KMS-11 (cell line): ENCODE results near the gene DNAH10.

Experiments
- H2AFZ ChIP-seq: fragments of 200-600 bp; sonication (generic); 2 replicates; pipeline ENCODE4 v1.6.1; 2016; ENCODE audit warnings: antibody characterized with exemption, mixed run types, low read depth
- H3K27ac ChIP-seq: fragments of 200-600 bp; sonication (generic); 2 replicates; pipeline ENCODE4 v1.6.1; 2016; ENCODE audit warnings: mild to moderate bottlenecking, mixed run types
- H3K27me3 ChIP-seq: fragments of 200-600 bp; sonication (generic); 2 replicates; pipeline ENCODE4 v1.6.1; 2017; ENCODE audit warnings: mild to moderate bottlenecking, low read depth, mixed run types, moderate library complexity; ENCODE audit not compliant: insufficient read depth
- H3K36me3 ChIP-seq: fragments of 200-600 bp; sonication (generic); 2 replicates; pipeline ENCODE4 v1.6.1; 2017; ENCODE audit warnings: mild to moderate bottlenecking, mixed run types; ENCODE audit not compliant: insufficient read depth
- H3K4me1 ChIP-seq: fragments of 200-600 bp; sonication (generic); 2 replicates; pipeline ENCODE4 v1.6.1; 2016; ENCODE audit warnings: mild to moderate bottlenecking, low read depth, mixed run types; ENCODE audit not compliant: poor library complexity, severe bottlenecking
- H3K4me2 ChIP-seq: fragments of 200-600 bp; sonication (generic); 2 replicates; pipeline ENCODE4 v1.7.0; 2016; ENCODE audit warnings: mild to moderate bottlenecking, mixed run types
- H3K4me3 ChIP-seq: fragments of 200-600 bp; sonication (generic); IDR thresholded peaks from 2 replicates; pipeline ENCODE4 v1.6.1; 2017; ENCODE audit warnings: low read depth, low read length, mixed read lengths; ENCODE audit not compliant: insufficient read depth
- H3K79me2 ChIP-seq: fragments of 200-600 bp; sonication (generic); 2 replicates; pipeline ENCODE4 v1.6.1; 2016; ENCODE audit warnings: low read depth, mixed run types; ENCODE audit not compliant: insufficient read depth
- H3K9ac ChIP-seq: fragments of 200-600 bp; sonication (generic); 2 replicates; pipeline ENCODE4 v1.6.1; 2016; ENCODE audit warnings: mild to moderate bottlenecking, mixed run types
- H4K20me1 ChIP-seq: fragments of 200-600 bp; sonication (generic); 2 replicates; pipeline ENCODE4 v1.6.1; 2016; ENCODE audit warnings: mild to moderate bottlenecking, mixed run types; ENCODE audit not compliant: insufficient read depth
- CTCF ChIP-seq: fragments of 200-600 bp; sonication (generic); conservative IDR thresholded peaks from 2 replicates; pipeline ENCODE4 v1.6.1; 2017; ENCODE audit warnings: low read depth, mild to moderate bottlenecking, antibody characterized with exemption, low read length, moderate library complexity, mixed read lengths

The DNAH10 gene

GRCh38 chr12:123939716-123940626 is 177.9 kb downstream of the DNAH10 start:
- H3K79me2 ChIP-seq: no peaks in the 10 kb centered on the region
- H3K9ac ChIP-seq: no peak overlapping the region
- no peaks in the 10 kb centered on the region for H4K20me1 ChIP-seq
- H3K36me3 ChIP-seq: no peaks in the 10 kb centered on the region
- H3K4me1 ChIP-seq: peaks cover 7% of the 10 kb centered on the region
- no peak overlapping the region for H3K4me3 ChIP-seq
- no peak overlapping the region for H3K4me2 ChIP-seq
- H3K27ac ChIP-seq: no peak overlapping the region
- TF ChIP-seq CTCF: no peak
- no peak overlapping the region for H2AFZ ChIP-seq
- H3K27me3 ChIP-seq: no peaks in the 10 kb centered on the region

- no peaks in the 10 kb centered on the region for H3K79me2 ChIP-seq
- no peaks in the 10 kb centered on the region for H4K20me1 ChIP-seq
- H3K4me1 ChIP-seq: peaks cover 7% of the 10 kb centered on the region
- H3K4me2 ChIP-seq: no peak overlapping the region
- no peak overlapping the region for H3K27ac ChIP-seq
- H3K36me3 ChIP-seq: no peaks in the 10 kb centered on the region
- H2AFZ ChIP-seq: no peak overlapping the region
- TF ChIP-seq CTCF: no peak
- H3K9ac ChIP-seq: no peak overlapping the region
- no peaks in the 10 kb centered on the region for H3K27me3 ChIP-seq
- no peak overlapping the region for H3K4me3 ChIP-seq
Measured at GRCh38 chr12:123940627-123940966, 178.5 kb downstream of the DNAH10 start.

- no peak overlapping the region for H3K4me3 ChIP-seq
- H3K9ac ChIP-seq: no peak overlapping the region
- TF ChIP-seq CTCF: no peak
- H3K27me3 ChIP-seq: no peaks in the 10 kb centered on the region
- H3K27ac ChIP-seq: no peak overlapping the region
- H2AFZ ChIP-seq: no peak overlapping the region
- H3K79me2 ChIP-seq: no peaks in the 10 kb centered on the region
- peaks cover 7% of the 10 kb centered on the region for H3K4me1 ChIP-seq
- H4K20me1 ChIP-seq: no peaks in the 10 kb centered on the region
- H3K4me2 ChIP-seq: no peak overlapping the region
- H3K36me3 ChIP-seq: no peaks in the 10 kb centered on the region
Measured at GRCh38 chr12:123941000-123941399, 178.9 kb downstream of the DNAH10 start.

GRCh38 chr12:123941624-123942237 is 179.6 kb downstream of the DNAH10 start:
- no peaks in the 10 kb centered on the region for H4K20me1 ChIP-seq
- no peak overlapping the region for H3K4me2 ChIP-seq
- H3K27me3 ChIP-seq: no peaks in the 10 kb centered on the region
- no peaks in the 10 kb centered on the region for H3K36me3 ChIP-seq
- no peak overlapping the region for H2AFZ ChIP-seq
- no peak for TF ChIP-seq CTCF
- H3K27ac ChIP-seq: no peak overlapping the region
- H3K4me3 ChIP-seq: no peak overlapping the region
- H3K9ac ChIP-seq: no peak overlapping the region
- no peaks in the 10 kb centered on the region for H3K79me2 ChIP-seq
- H3K4me1 ChIP-seq: peaks cover 7% of the 10 kb centered on the region
